ENCODE results near the gene PEX11A. TPM values are rescaled to one million over a fixed set of nuclear protein-coding genes. Genes with fewer than 3 reads are reported as not detected.

PEX11A gene
- total RNA-seq (2021), result 1.3 and 1.4 TPM in 2 replicates
- long read RNA-seq, transcript PEX11A-201 (3 exons, 2,740 nt), result major isoform, 5 of 5 reads
- long read RNA-seq, partial matches to known transcripts, result 0 of 5 reads
- long read RNA-seq, other reads (novel, unspliced or antisense), result 0 of 5 reads

DNA sequence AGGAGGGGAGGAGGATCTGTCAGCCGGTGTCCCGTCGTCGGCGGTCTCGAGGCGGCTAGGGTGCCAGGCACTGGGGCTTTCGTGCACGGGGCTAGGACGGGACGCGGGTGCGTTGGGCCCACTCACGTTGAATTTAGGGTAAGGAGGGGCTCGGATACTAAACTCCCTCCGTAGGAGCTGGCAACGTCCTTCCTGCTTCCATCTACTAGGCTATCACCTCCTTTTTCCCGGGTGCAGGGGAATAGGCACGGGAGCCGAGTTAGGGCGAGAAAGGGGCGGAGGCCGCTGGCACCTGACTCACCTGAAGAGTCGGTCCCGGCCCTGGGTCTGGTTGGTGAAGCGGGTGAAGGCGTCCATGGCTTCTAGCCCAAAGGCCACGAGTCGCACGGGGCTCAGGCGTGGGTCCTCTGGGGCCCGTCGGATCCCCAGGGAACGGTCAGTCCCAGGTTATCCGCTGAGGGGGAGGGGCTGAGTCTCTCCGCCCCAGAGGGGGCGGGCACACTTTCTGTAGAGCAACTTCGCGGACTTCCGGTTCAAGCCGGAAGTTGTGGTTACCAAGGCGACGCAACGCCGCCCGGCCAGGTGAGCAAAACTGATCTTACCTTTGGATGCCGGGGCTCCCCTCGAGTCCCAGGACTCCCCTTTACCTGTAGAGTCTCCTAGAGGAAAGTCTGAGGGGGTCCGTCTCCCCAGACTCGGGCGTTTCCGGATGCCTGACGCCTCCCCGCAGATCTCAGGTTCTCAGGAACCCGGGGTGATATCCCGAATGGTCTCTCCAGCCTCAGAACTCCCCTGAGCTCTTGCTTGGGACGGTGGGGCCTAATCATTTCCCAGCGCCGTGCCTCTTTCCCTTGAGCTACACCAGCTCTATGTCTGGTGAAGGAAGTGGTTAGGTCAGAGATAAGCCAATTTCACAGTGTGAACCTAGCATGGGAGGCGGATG is at the start of gene PEX11A, which contains the start of gene WDR93:
Gene PEX11A (minus strand): TSS at position 479 of the 943 bp plus-strand sequence. CDS start 122 bp downstream, at position 357.
Gene WDR93 (plus strand): TSS at position 536 of the 943 bp plus-strand sequence. CDS start 10,936 bp downstream, outside the sequence.
- DNase-seq, result peak; percentile 90
- H2AFZ ChIP-seq (ENCODE audit: low read length), result peak within 1 kb of the TSS; percentile 84
- Mint-ChIP-seq H3K4me1 (peaks cover 3% of the 10 kb centered on the region in 2 experiments), H3K27ac (peak within 1 kb of the TSS in 1 of 3 experiments; percentile 85; a peak in 1 of 7 replicates), H3K9me3 (no peaks in the 10 kb centered on the region), H3K4me3 (peak within 1 kb of the TSS; percentile 85 to 90), H3K27me3 (ENCODE audit: low read depth) (peaks cover 24% of the 10 kb centered on the region), H3K36me3 (ENCODE audit: insufficient read depth in 1 of 3, low read depth in 3 of 3) (no peaks in the 10 kb centered on the region)
- no peak within 1 kb of the TSS for H2BK5ac ChIP-seq (ENCODE audit: insufficient read length, low read length)
- H2BK15ac ChIP-seq (ENCODE audit: low read depth, low read length), result no peak within 1 kb of the TSS
- no peak for TF ChIP-seq CTCF (conservative IDR thresholded peaks at IDR 0.05)
- H3K79me2 ChIP-seq (ENCODE audit: insufficient read depth, low read length), result no peaks in the 10 kb centered on the region
- H3K23me2 ChIP-seq (ENCODE audit: insufficient read length, low read depth, low read length, poor library complexity, severe bottlenecking), result peaks cover 4% of the 10 kb centered on the region
- WGBS (ENCODE audit: extremely low coverage, insufficient read length, low lambda C conversion rate), result no CpG with 5 or more reads among the region's 60 CpGs
- no peak within 1 kb of the TSS for H4K91ac ChIP-seq (ENCODE audit: insufficient read length, low read depth, low read length)
- H3K9me3 ChIP-seq (ENCODE audit: control insufficient read depth, low read depth, low read length), result no peaks in the 10 kb centered on the region
- H3K27ac ChIP-seq (ENCODE audit: insufficient read length, low read depth, low read length), result no peak within 1 kb of the TSS
- H3K9ac ChIP-seq (ENCODE audit: extremely low read depth, insufficient read length, low read length), result peak within 1 kb of the TSS; percentile 50
- H3K4ac ChIP-seq (ENCODE audit: low read depth, low read length), result no peak within 1 kb of the TSS
- H3T11ph ChIP-seq (ENCODE audit: low read length), result no peak within 1 kb of the TSS
- H3K23ac ChIP-seq (ENCODE audit: insufficient read length, low read depth, low read length), result no peak within 1 kb of the TSS
- no peak within 1 kb of the TSS for H4K5ac ChIP-seq (ENCODE audit: insufficient read length, low read depth, low read length)
- no peak within 1 kb of the TSS for H2BK120ac ChIP-seq (ENCODE audit: low read depth, low read length, poor library complexity, severe bottlenecking)
- no peak within 1 kb of the TSS for H4K8ac ChIP-seq (replicated peaks; ENCODE audit: insufficient read length, low read depth, low read length)
- no peak within 1 kb of the TSS for H2AK5ac ChIP-seq (ENCODE audit: insufficient read length, low read length)
- no peak within 1 kb of the TSS; the same call in 1 of the 2 replicates for H3K14ac ChIP-seq (ENCODE audit: insufficient read depth, low read length)
- no peaks in the 10 kb centered on the region for H3K4me1 ChIP-seq (ENCODE audit: insufficient read depth, low read length)
- H4K20me1 ChIP-seq (ENCODE audit: control insufficient read depth, insufficient read depth, insufficient read length), result no peaks in the 10 kb centered on the region
- no peaks in the 10 kb centered on the region for H3K27me3 ChIP-seq (ENCODE audit: insufficient read depth, low read length)
- H3K4me2 ChIP-seq (ENCODE audit: insufficient read depth, insufficient read length, low read length), result peak within 1 kb of the TSS; percentile 90
- no peak within 1 kb of the TSS for H3K18ac ChIP-seq (ENCODE audit: insufficient read length, low read depth, low read length)
- H3K56ac ChIP-seq (ENCODE audit: insufficient read length, low read depth, low read length), result no peak within 1 kb of the TSS
- H2BK12ac ChIP-seq (ENCODE audit: insufficient read length, low read depth, low read length), result no peak within 1 kb of the TSS
- no peak within 1 kb of the TSS for H2BK20ac ChIP-seq (ENCODE audit: low read depth, low read length, poor library complexity, severe bottlenecking)
- no peaks in the 10 kb centered on the region for H3K79me1 ChIP-seq (ENCODE audit: insufficient read depth, low read depth, low read length, poor library complexity, severe bottlenecking)

All from H9 (cell line).